GM12878 (cell line): Measurements from ENCODE around the gene DCDC1.

ENCODE experiments used
- CBFB ChIP-seq: IDR thresholded peaks from 2 replicates; pipeline ENCODE4 v1.6.1; 2016; ENCODE audit warnings: antibody characterized with exemption, low read depth
- CTCF ChIP-seq, 3 experiments: IDR thresholded peaks in 2 of 3; conservative IDR thresholded peaks in 1 of 3; 2 replicates each; pipeline ENCODE4 v1.5.1; 2011; ENCODE audit warnings: low read depth in 3 of 3, low read length in 3 of 3, mild to moderate bottlenecking in 3 of 3, control low read depth in 2 of 3, moderate library complexity in 2 of 3, inconsistent platforms in 1 of 3, mixed read lengths in 1 of 3; ENCODE audit not compliant: control insufficient read depth in 2 of 3, insufficient read depth in 1 of 3; ENCODE audit errors: extremely low read depth in 1 of 3
- ELK1 ChIP-seq: IDR thresholded peaks from 2 replicates; pipeline ENCODE4 v1.6.1; 2012; ENCODE audit warnings: low read depth, low read length, improper control_type of control experiment
- ESRRA ChIP-seq: IDR thresholded peaks from 2 replicates; pipeline ENCODE4 v1.6.1; 2012; ENCODE audit warnings: mild to moderate bottlenecking, low read length, improper control_type of control experiment
- FOS ChIP-seq: IDR thresholded peaks from 3 replicates; pipeline ENCODE4 v1.6.1; 2011; ENCODE audit warnings: borderline replicate concordance; ENCODE audit not compliant: insufficient read length; ENCODE audit errors: extremely low read depth
- IRF3 ChIP-seq: fragments of 450-650 bp; IDR thresholded peaks from 2 replicates; pipeline ENCODE4 v1.6.1; 2014; ENCODE audit warnings: mild to moderate bottlenecking
- MTA2 ChIP-seq: fragments of 450-650 bp; IDR thresholded peaks from 2 replicates; pipeline ENCODE4 v1.6.1; 2016; ENCODE audit warnings: low read depth, mild to moderate bottlenecking, moderate library complexity
- NR2C2 ChIP-seq: IDR thresholded peaks from 2 replicates; pipeline ENCODE4 v1.6.1; 2011; ENCODE audit warnings: borderline replicate concordance, low read depth; ENCODE audit not compliant: control insufficient read depth, insufficient read length
- POLR2A ChIP-seq: IDR thresholded peaks from 2 replicates; pipeline ENCODE4 v1.6.1; 2011; ENCODE audit warnings: low read depth, mild to moderate bottlenecking, low read length
- POLR2AphosphoS2 ChIP-seq: IDR thresholded peaks from 2 replicates; pipeline ENCODE4 v1.6.1; 2011; ENCODE audit warnings: low read depth, mild to moderate bottlenecking, low read length, improper control_type of control experiment, moderate library complexity
- SIX5 ChIP-seq: IDR thresholded peaks from 2 replicates; pipeline ENCODE4 v1.6.1; 2011; ENCODE audit warnings: mild to moderate bottlenecking, low read depth, low read length, moderate library complexity; ENCODE audit not compliant: severe bottlenecking

- TF ChIP-seq ESRRA (no peak), CTCF (IDR thresholded peaks at IDR 0.05 in 2 of 3, conservative IDR thresholded peaks at IDR 0.05 in 1 of 3; ENCODE audit: control insufficient read depth in 2 of 3, extremely low read depth in 1 of 3, insufficient read depth in 1 of 3, low read depth in 3 of 3, low read length in 3 of 3) (no peak), FOS (no peak), POLR2A (no peak), ELK1 (no peak), SIX5 (no peak), IRF3 (no peak), MTA2 (no peak), NR2C2 (no peak), POLR2AphosphoS2 (no peak), CBFB (no peak)
Measured at GRCh38 chr11:31150011-31150410, 219.5 kb downstream of the DCDC1 start.
